Neural crest cell (in vitro differentiated cells): ENCODE results near the gene MTAP. TPM values are rescaled to one million over a fixed set of nuclear protein-coding genes. Genes with fewer than 3 reads are reported as not detected.

Experiments
- DNase-seq: peaks from one replicate; pipeline ENCODE4 v3.0.0; 2021; ENCODE audit warnings: low read depth, mixed read lengths, low spot score
- H3K27ac Mint-ChIP-seq: one replicate; pipeline ENCODE4 v1.8.0; 2021; ENCODE audit warnings: mild to moderate bottlenecking, mixed read lengths; ENCODE audit not compliant: unreplicated experiment
- H3K27me3 Mint-ChIP-seq: 2 replicates; pipeline ENCODE4 v1.8.0; 2021; ENCODE audit warnings: low read depth, mild to moderate bottlenecking, mixed read lengths
- H3K36me3 Mint-ChIP-seq: 2 replicates; pipeline ENCODE4 v1.8.0; 2021; ENCODE audit warnings: low read depth, mild to moderate bottlenecking, mixed read lengths
- H3K4me1 Mint-ChIP-seq: 2 replicates; pipeline ENCODE4 v1.8.0; 2021; ENCODE audit warnings: mixed read lengths
- H3K4me3 Mint-ChIP-seq: one replicate; pipeline ENCODE4 v1.8.0; 2021; ENCODE audit warnings: mild to moderate bottlenecking, mixed read lengths
- H3K9me3 Mint-ChIP-seq: 2 replicates; pipeline ENCODE4 v1.8.0; 2021; ENCODE audit warnings: mixed read lengths
- CTCF ChIP-seq: fragments of 200-600 bp; sonication (generic); conservative IDR thresholded peaks from 2 replicates; pipeline ENCODE4 v1.5.0; 2021; ENCODE audit warnings: antibody characterized with exemption, mild to moderate bottlenecking
- total RNA-seq: library from RNA; stranded (reverse); gene quantifications from 2 replicates; pipeline ENCODE4 v1.2.1, GENCODE V29; 2021

MTAP gene
- total RNA-seq, 1 donor from 2014 or later = 90.1 TPM

GRCh38 chr9:21795483-21795882 is 7.0 kb upstream of the MTAP start:
- TF ChIP-seq CTCF = no peak
- DNase-seq = no peak
- Mint-ChIP-seq H3K27me3 (peaks cover 51% of the 10 kb centered on the region), H3K27ac (no peak overlapping the region), H3K9me3 (no peaks in the 10 kb centered on the region), H3K4me1 (no peaks in the 10 kb centered on the region), H3K36me3 (no peaks in the 10 kb centered on the region), H3K4me3 (no peak overlapping the region)

- Mint-ChIP-seq H3K4me3 (no peak overlapping the region), H3K4me1 (peaks cover 5% of the 10 kb centered on the region), H3K27ac (no peak overlapping the region), H3K9me3 (no peaks in the 10 kb centered on the region), H3K27me3 (peaks cover 51% of the 10 kb centered on the region), H3K36me3 (no peaks in the 10 kb centered on the region)
- no peak for TF ChIP-seq CTCF
- DNase-seq = no peak
These were observed 5.7 kb upstream of the MTAP start for GRCh38 chr9:21796768-21797167.

- no peak overlapping the region for H3K27ac Mint-ChIP-seq
- no peaks in the 10 kb centered on the region for H3K9me3 Mint-ChIP-seq
- peaks cover 7% of the 10 kb centered on the region for H3K36me3 Mint-ChIP-seq
- no peak for TF ChIP-seq CTCF
- H3K4me3 Mint-ChIP-seq = peak overlapping the region; percentile 100
- no peak for DNase-seq
- peaks cover 40% of the 10 kb centered on the region for H3K4me1 Mint-ChIP-seq
- H3K27me3 Mint-ChIP-seq = peaks cover 48% of the 10 kb centered on the region
These were observed 1.3 kb upstream of the MTAP start for GRCh38 chr9:21800931-21801682.

GRCh38 chr9:21801683-21802417 is 586 bp upstream of the MTAP start:
- peak; percentile 53 for DNase-seq
- H3K4me1 Mint-ChIP-seq = peaks cover 45% of the 10 kb centered on the region
- H3K27me3 Mint-ChIP-seq = peaks cover 41% of the 10 kb centered on the region
- no peak for TF ChIP-seq CTCF
- H3K9me3 Mint-ChIP-seq = no peaks in the 10 kb centered on the region
- H3K4me3 Mint-ChIP-seq = peak overlapping the region; percentile 100
- peak overlapping the region; percentile 96 for H3K27ac Mint-ChIP-seq
- H3K36me3 Mint-ChIP-seq = peaks cover 11% of the 10 kb centered on the region

- Mint-ChIP-seq H3K9me3 (no peaks in the 10 kb centered on the region), H3K4me1 (peaks cover 50% of the 10 kb centered on the region), H3K27ac (peak overlapping the region; percentile 100), H3K27me3 (peaks cover 23% of the 10 kb centered on the region), H3K4me3 (peak overlapping the region; percentile 100), H3K36me3 (peaks cover 11% of the 10 kb centered on the region)
- TF ChIP-seq CTCF = no peak
- DNase-seq = no peak
These were observed 1.2 kb downstream of the MTAP start for GRCh38 chr9:21803649-21804048.
